HFFc6 (cell line): ENCODE results near the gene TSEN2. TPM values are rescaled to one million over a fixed set of nuclear protein-coding genes. Genes with fewer than 3 reads are reported as not detected.

Experiments used
- DNase-seq: peaks from one replicate; pipeline ENCODE4 v3.0.0-alpha.2; 2018
- H3K27ac Mint-ChIP-seq: 2 replicates; pipeline ENCODE4 v1.8.0; 2020; ENCODE audit warnings: mild to moderate bottlenecking, mixed read lengths
- H3K27me3 Mint-ChIP-seq: 2 replicates; pipeline ENCODE4 v1.8.0; 2021; ENCODE audit warnings: mild to moderate bottlenecking, moderate library complexity, mixed read lengths; ENCODE audit not compliant: insufficient read depth
- H3K36me3 Mint-ChIP-seq: 2 replicates; pipeline ENCODE4 v1.8.0; 2021; ENCODE audit warnings: low read depth, mixed read lengths
- H3K4me1 Mint-ChIP-seq: 2 replicates; pipeline ENCODE4 v1.8.0; 2020; ENCODE audit warnings: low read depth, mixed read lengths
- H3K4me3 Mint-ChIP-seq: 2 replicates; pipeline ENCODE4 v1.8.0; 2020; ENCODE audit warnings: mild to moderate bottlenecking, moderate library complexity, mixed read lengths
- H3K9me3 Mint-ChIP-seq: 2 replicates; pipeline ENCODE4 v1.8.0; 2020; ENCODE audit warnings: mild to moderate bottlenecking, mixed read lengths
- total RNA-seq, 6 experiments: library from RNA; stranded (reverse); fragmentation: NEBNext Ultra II Directional; extraction: Animal tissue kit (Norgen Biotek cat#: 25700); gene quantifications; 2 replicates in 1 of 6; 3 replicates in 5 of 6; pipeline ENCODE4 v1.2.3, GENCODE V29; 2021
- TF ChIP-seq, protein P1 (sequence below): fragments of 200-600 bp; sonication (generic); IDR thresholded peaks from 2 replicates; pipeline ENCODE4 v1.5.0; 2021; ENCODE audit warnings: antibody characterized with exemption, mild to moderate bottlenecking

TSEN2 gene
- total RNA-seq, 6 experiments from 2014 or later, result 9.3 to 15.5 (median 10.9) TPM

DNA sequence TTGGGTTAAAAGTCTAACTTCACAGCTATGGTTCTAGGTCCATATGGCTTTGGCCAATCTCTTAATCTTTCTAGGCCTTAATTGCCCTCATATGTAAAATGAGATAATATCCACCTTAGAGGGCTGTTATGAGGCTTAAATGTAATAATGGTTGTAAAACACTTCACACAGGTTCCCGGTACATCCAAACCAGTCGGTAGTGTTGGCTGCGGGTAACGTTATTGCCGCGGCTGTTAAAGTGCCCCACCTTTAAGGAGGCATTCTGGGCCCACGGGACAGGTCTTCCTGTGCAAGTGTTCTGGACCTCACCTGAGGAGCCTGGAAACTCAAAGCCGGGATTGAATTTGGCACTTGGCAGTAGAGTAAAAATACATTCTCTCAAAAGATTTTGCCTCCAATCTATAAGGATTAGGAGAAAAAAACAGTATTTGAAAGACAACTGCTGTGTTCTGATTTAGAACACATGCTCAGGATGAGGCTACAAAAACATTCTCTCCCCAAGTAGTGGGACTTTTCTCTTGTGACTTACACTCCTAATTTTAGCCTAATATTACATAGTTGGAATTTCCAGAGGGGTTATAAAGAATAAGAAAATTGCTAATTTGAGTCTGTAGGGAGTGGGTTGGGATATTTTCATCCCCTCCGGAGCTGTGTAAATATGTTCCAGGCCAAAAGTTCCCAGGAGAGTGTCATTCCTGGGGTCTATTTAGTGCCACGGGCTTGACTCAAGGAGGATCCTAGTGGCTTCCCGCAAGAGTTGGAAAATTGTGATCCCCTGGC lies 44.9 kb upstream of the TSEN2 start:
- peaks cover 21% of the 10 kb centered on the region for H3K4me1 Mint-ChIP-seq
- no peaks in the 10 kb centered on the region for H3K9me3 Mint-ChIP-seq
- peaks cover 13% of the 10 kb centered on the region for H3K27me3 Mint-ChIP-seq
- H3K27ac Mint-ChIP-seq, result no peak overlapping the region
- H3K36me3 Mint-ChIP-seq, result no peaks in the 10 kb centered on the region
- TF ChIP-seq, protein P1, sequence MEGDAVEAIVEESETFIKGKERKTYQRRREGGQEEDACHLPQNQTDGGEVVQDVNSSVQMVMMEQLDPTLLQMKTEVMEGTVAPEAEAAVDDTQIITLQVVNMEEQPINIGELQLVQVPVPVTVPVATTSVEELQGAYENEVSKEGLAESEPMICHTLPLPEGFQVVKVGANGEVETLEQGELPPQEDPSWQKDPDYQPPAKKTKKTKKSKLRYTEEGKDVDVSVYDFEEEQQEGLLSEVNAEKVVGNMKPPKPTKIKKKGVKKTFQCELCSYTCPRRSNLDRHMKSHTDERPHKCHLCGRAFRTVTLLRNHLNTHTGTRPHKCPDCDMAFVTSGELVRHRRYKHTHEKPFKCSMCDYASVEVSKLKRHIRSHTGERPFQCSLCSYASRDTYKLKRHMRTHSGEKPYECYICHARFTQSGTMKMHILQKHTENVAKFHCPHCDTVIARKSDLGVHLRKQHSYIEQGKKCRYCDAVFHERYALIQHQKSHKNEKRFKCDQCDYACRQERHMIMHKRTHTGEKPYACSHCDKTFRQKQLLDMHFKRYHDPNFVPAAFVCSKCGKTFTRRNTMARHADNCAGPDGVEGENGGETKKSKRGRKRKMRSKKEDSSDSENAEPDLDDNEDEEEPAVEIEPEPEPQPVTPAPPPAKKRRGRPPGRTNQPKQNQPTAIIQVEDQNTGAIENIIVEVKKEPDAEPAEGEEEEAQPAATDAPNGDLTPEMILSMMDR, result no peak
- no peak for DNase-seq
- H3K4me3 Mint-ChIP-seq, result no peak overlapping the region

DNA sequence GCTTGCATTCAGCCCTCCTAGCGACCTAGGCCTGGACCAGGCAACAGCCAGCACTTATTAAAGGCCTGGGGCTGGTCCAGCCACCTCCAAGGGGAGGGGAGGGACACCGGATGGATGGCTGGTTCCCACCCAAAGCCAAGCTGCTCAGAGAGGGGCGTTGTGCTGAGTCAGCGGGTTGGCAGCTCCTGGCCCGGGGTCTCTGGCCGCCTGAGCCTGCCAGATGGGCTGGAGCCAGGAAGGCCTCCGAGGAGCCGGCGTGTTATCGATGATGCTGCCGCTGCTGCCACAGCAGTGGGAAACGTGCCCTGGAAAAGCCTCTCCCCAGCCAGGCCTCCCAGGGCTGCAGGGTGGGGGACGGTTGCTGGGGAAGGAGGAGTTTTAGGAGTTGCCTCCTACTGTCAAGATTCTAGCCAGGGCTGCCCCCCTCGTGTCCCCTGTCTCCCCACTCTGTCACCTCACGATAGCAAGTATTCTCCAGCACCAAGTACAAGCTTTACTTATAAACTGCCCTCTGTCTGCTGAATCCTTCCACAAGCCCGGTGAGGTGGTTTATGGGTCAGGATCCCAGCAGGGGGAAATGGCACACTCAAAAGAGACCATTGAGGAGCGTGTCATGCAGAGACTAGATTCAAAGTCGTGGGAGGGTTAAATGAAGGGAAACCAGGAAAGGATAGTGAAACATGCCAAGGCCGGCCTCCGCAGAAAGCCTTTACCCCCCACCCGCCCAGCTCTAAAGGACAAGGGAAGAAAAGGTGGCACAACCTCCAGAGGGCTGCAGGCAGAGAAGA lies 43.2 kb upstream of the TSEN2 start:
- Mint-ChIP-seq H3K4me1 (peaks cover 27% of the 10 kb centered on the region), H3K4me3 (no peak overlapping the region), H3K27ac (no peak overlapping the region), H3K9me3 (no peaks in the 10 kb centered on the region), H3K27me3 (peaks cover 14% of the 10 kb centered on the region), H3K36me3 (no peaks in the 10 kb centered on the region)
- TF ChIP-seq, protein P1, result no peak
- no peak for DNase-seq

- no peak overlapping the region for H3K27ac Mint-ChIP-seq
- no peaks in the 10 kb centered on the region for H3K36me3 Mint-ChIP-seq
- TF ChIP-seq, protein P1, result no peak
- no peak for DNase-seq
- H3K4me3 Mint-ChIP-seq, result no peak overlapping the region
- peaks cover 10% of the 10 kb centered on the region for H3K4me1 Mint-ChIP-seq
- H3K27me3 Mint-ChIP-seq, result peaks cover 20% of the 10 kb centered on the region
- no peaks in the 10 kb centered on the region for H3K9me3 Mint-ChIP-seq
Measured at GRCh38 chr3:12442654-12443501, 41.4 kb upstream of the TSEN2 start.

- H3K9me3 Mint-ChIP-seq, result no peaks in the 10 kb centered on the region
- H3K27ac Mint-ChIP-seq, result no peak overlapping the region
- H3K4me1 Mint-ChIP-seq, result peaks cover 10% of the 10 kb centered on the region
- peaks cover 21% of the 10 kb centered on the region for H3K27me3 Mint-ChIP-seq
- TF ChIP-seq, protein P1, result no peak
- H3K4me3 Mint-ChIP-seq, result no peak overlapping the region
- no peaks in the 10 kb centered on the region for H3K36me3 Mint-ChIP-seq
- no peak for DNase-seq
Measured at GRCh38 chr3:12443781-12444522, 40.3 kb upstream of the TSEN2 start.
